Keratinocyte (primary cell): ENCODE measurements around the gene LGALS16.

Experiments
- EZH2 ChIP-seq: IDR thresholded peaks from one replicate; pipeline ENCODE4 v1.6.1; 2012; ENCODE audit warnings: inconsistent platforms, mild to moderate bottlenecking, low read length, moderate library complexity
- TF ChIP-seq, protein P1 (sequence below), 3 experiments: IDR thresholded peaks in 1 of 3; conservative IDR thresholded peaks in 1 of 3; optimal IDR thresholded peaks in 1 of 3; 2 replicates in 2 of 3; 3 replicates in 1 of 3; pipeline versions ENCODE3 to v1.5.1; 2011; ENCODE audit warnings: low read length in 3 of 3, mild to moderate bottlenecking in 3 of 3, moderate library complexity in 2 of 3, control low read depth in 1 of 3, inconsistent platforms in 1 of 3; ENCODE audit not compliant: insufficient read depth in 2 of 3; ENCODE audit errors: extremely low read depth in 1 of 3

DNA sequence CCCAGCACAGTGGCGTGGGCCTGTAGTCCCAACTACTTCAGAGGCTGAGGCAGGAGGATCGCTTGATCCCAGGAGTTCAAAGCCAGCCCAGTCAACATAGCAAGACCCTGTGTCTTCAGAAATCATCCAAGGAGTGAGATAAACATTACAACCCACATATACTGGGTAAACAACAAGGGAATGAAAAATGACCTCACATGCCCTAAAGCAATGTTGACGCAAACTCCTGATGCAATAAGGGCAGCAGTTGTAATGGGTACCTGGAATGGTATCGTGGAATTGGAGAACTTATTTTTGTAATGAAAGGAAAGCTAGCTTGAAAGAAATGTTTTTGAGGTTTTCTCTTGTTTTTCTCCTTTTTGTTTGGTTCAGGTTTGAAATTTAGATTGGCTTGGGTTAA, 24.5 kb upstream of the LGALS16 start:
- TF ChIP-seq EZH2, result no peak
- TF ChIP-seq, protein P1, sequence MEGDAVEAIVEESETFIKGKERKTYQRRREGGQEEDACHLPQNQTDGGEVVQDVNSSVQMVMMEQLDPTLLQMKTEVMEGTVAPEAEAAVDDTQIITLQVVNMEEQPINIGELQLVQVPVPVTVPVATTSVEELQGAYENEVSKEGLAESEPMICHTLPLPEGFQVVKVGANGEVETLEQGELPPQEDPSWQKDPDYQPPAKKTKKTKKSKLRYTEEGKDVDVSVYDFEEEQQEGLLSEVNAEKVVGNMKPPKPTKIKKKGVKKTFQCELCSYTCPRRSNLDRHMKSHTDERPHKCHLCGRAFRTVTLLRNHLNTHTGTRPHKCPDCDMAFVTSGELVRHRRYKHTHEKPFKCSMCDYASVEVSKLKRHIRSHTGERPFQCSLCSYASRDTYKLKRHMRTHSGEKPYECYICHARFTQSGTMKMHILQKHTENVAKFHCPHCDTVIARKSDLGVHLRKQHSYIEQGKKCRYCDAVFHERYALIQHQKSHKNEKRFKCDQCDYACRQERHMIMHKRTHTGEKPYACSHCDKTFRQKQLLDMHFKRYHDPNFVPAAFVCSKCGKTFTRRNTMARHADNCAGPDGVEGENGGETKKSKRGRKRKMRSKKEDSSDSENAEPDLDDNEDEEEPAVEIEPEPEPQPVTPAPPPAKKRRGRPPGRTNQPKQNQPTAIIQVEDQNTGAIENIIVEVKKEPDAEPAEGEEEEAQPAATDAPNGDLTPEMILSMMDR (optimal IDR thresholded peaks at IDR 0.05 in 1 of 3, IDR thresholded peaks at IDR 0.05 in 1 of 3, conservative IDR thresholded peaks at IDR 0.05 in 1 of 3; ENCODE audit: extremely low read depth in 1 of 3, insufficient read depth in 2 of 3, low read length in 3 of 3), result no peak
